BJ (cell line): ENCODE measurements around the gene CCT2. TPM values are rescaled to one million over a fixed set of nuclear protein-coding genes. Genes with fewer than 3 reads are reported as not detected.
"Not testable (repeated sequence)": the region's sequence is repeated elsewhere in the genome, so short reads cannot be mapped to it uniquely, and the experiment has no call there.

ENCODE experiments used
- CTCF ChIA-PET: fragments of 350-600 bp; formaldehyde crosslinking; extraction: SDS; loops from one replicate; lab custom pipeline; 2021; ENCODE audit warnings: antibody characterized with exemption, inconsistent platforms; lab: Yijun Ruan, JAX
- POLR2A ChIA-PET: fragments of 300-600 bp; sonication (Branson Sonifier 250); formaldehyde crosslinking; extraction: SDS; loops from one replicate; lab custom pipeline; 2021; ENCODE audit warnings: antibody characterized with exemption; lab: Charles Lee
- DNase-seq: peaks from one replicate; pipeline ENCODE4 v3.0.0-alpha.2; 2011; ENCODE audit warnings: low read depth
- H3K27me3 ChIP-seq: 2 replicates; pipeline ENCODE4 v1.6.0; 2011; ENCODE audit warnings: low read length; ENCODE audit not compliant: control insufficient read depth, insufficient read depth
- H3K36me3 ChIP-seq: 2 replicates; pipeline ENCODE4 v1.5.1; 2011; ENCODE audit warnings: low read length; ENCODE audit not compliant: control insufficient read depth, insufficient read depth
- H3K4me3 ChIP-seq: 2 replicates; pipeline ENCODE4 v1.5.1; 2011; ENCODE audit warnings: low read depth, mild to moderate bottlenecking, control low read depth, low read length
- CTCF ChIP-seq: IDR thresholded peaks from 2 replicates; pipeline ENCODE4 v1.5.1; 2011; ENCODE audit warnings: low read depth, mild to moderate bottlenecking, control low read depth, inconsistent platforms, low read length, moderate library complexity; ENCODE audit not compliant: insufficient read depth
- polyA plus RNA-seq: library from polyadenylated mRNA; depleted of rRNA; stranded (reverse); fragments of >200 nt; gene quantifications from 2 replicates; pipeline ENCODE4 v1.2.3, GENCODE V29; 2011

Gene CCT2
- polyA plus RNA-seq, 1 experiment: 228 TPM

- TF ChIP-seq CTCF: no peak
- CTCF ChIA-PET: interaction anchor here (2.2 to 2.5 kb wide), 3 partner anchors 10 to 39 kb away, joined by 7 to 9 read pairs (median 7); partner anchors contain the start of gene LRRC10
- H3K4me3 ChIP-seq: no peak overlapping the region
- no peaks in the 10 kb centered on the region for H3K27me3 ChIP-seq
- no peak for DNase-seq
- peaks cover 9% of the 10 kb centered on the region for H3K36me3 ChIP-seq
- POLR2A ChIA-PET: no interaction called here
Measured at GRCh38 chr12:69600804-69601203, 15.5 kb downstream of the CCT2 start.

GRCh38 chr12:69601962-69602685 lies 16.9 kb downstream of the CCT2 start:
- CTCF ChIA-PET: interaction anchor here (1.3 to 2.5 kb wide), 3 partner anchors 8 to 17 kb away, joined by 3 to 9 read pairs (median 7); partner anchors contain the start of gene LRRC10
- no peak overlapping the region for H3K4me3 ChIP-seq
- POLR2A ChIA-PET: no interaction called here
- no peak for TF ChIP-seq CTCF
- no peaks in the 10 kb centered on the region for H3K27me3 ChIP-seq
- no peak for DNase-seq
- peaks cover 9% of the 10 kb centered on the region for H3K36me3 ChIP-seq

GRCh38 chr12:69602954-69603353 lies 17.7 kb downstream of the CCT2 start:
- H3K36me3 ChIP-seq: peaks cover 9% of the 10 kb centered on the region
- CTCF ChIA-PET: interaction anchor here (1.3 kb wide), 1 partner anchor 16 kb away, joined by 3 read pairs; no protein-coding TSS in a partner anchor
- TF ChIP-seq CTCF: no peak

GRCh38 chr12:69603556-69603955 lies 18.3 kb downstream of the CCT2 start:
- DNase-seq, H3K36me3 ChIP-seq, H3K27me3 ChIP-seq, POLR2A ChIA-PET, H3K4me3 ChIP-seq, CTCF ChIA-PET: not testable (repeated sequence)

More at GRCh38 chr12:69602954-69603353, 17.7 kb downstream of the CCT2 start:
- no peak overlapping the region for H3K4me3 ChIP-seq
- DNase-seq: no peak
- POLR2A ChIA-PET: no interaction called here
- H3K27me3 ChIP-seq: no peaks in the 10 kb centered on the region

GRCh38 chr12:69604275-69604674 lies 19.0 kb downstream of the CCT2 start:
- H3K36me3 ChIP-seq, H3K4me3 ChIP-seq, POLR2A ChIA-PET, H3K27me3 ChIP-seq, DNase-seq: not testable (repeated sequence)
- CTCF ChIA-PET: interaction anchor here (0.7 kb wide), 1 partner anchor 15 kb away, joined by 4 read pairs; no protein-coding TSS in a partner anchor

- ChIA-PET POLR2A (interaction anchor here (0.5 kb wide), 1 partner anchor 32 kb away, joined by 3 read pairs; no protein-coding TSS in a partner anchor), CTCF (no interaction called here)
- no peaks in the 10 kb centered on the region for H3K36me3 ChIP-seq
- TF ChIP-seq CTCF: no peak
- DNase-seq: no peak
- H3K27me3 ChIP-seq: 0 out of 2 replicates have a peak, but pooled peaks cover 2% of the 10 kb centered on the region
- H3K4me3 ChIP-seq: no peak overlapping the region
Measured at GRCh38 chr12:69608114-69608513, 22.9 kb downstream of the CCT2 start.
